ENCODE results near the gene IGF1R. TPM values are rescaled to one million over a fixed set of nuclear protein-coding genes. Genes with fewer than 3 reads are reported as not detected.

The IGF1R gene
- total RNA-seq, 6 donors from 2014 or later = 31.0 to 142 (median 63.8) TPM

GRCh38 chr15:98903377-98904018 lies 255.2 kb downstream of the IGF1R start:
- H3K4me1 ChIP-seq = peaks cover 20 to 46% (median 36%) of the 10 kb centered on the region in 4 donors
- H3K27me3 ChIP-seq = no peaks in the 10 kb centered on the region
- 83 to 86% methylated on average over 9 of the region's 9 CpGs for WGBS, 2 donors
- DNase-seq (no peak), ATAC-seq (ENCODE audit: low FRiP score in 2 of 2) (no peak)
- TF ChIP-seq EP300 (IDR thresholded peaks at IDR 0.05) (no peak), POLR2AphosphoS5 (IDR thresholded peaks at IDR 0.05) (no peak), CTCF (IDR thresholded peaks at IDR 0.05) (no peak), POLR2A (IDR thresholded peaks at IDR 0.05) (no peak)
- no peak overlapping the region for H3K4me3 ChIP-seq
- peak overlapping the region in 1 of 4 donors; percentile 20 for H3K27ac ChIP-seq
- H3K9me3 ChIP-seq = no peaks in the 10 kb centered on the region
- peaks cover 0 to 11% (median 0%) of the 10 kb centered on the region in 4 donors for H3K36me3 ChIP-seq

- peaks cover 0 to 21% (median 0%) of the 10 kb centered on the region in 4 donors for H3K36me3 ChIP-seq
- TF ChIP-seq CTCF (IDR thresholded peaks at IDR 0.05) (peak in 3 of 6 experiments; percentile 13 to 31 (median 29)), POLR2A (IDR thresholded peaks at IDR 0.05) (no peak)
- H3K4me3 ChIP-seq = no peak overlapping the region
- H3K27me3 ChIP-seq = no peaks in the 10 kb centered on the region
- DNase-seq = no peak
- H3K27ac ChIP-seq = peak overlapping the region in 1 of 4 donors; percentile 38
- peaks cover 20 to 43% (median 29%) of the 10 kb centered on the region in 4 donors for H3K4me1 ChIP-seq
- no peaks in the 10 kb centered on the region for H3K9me3 ChIP-seq
- 27 to 36% methylated on average over 4 of the region's 4 CpGs for WGBS, 2 donors
- ATAC-seq (ENCODE audit: low FRiP score in 2 of 2) = peak in 1 of 2 donors; percentile 48
These were observed 256.2 kb downstream of the IGF1R start for GRCh38 chr15:98904544-98904943.

GRCh38 chr15:98905963-98906711 lies 257.8 kb downstream of the IGF1R start:
- no peak overlapping the region for H3K4me3 ChIP-seq
- H3K9me3 ChIP-seq = no peaks in the 10 kb centered on the region
- ATAC-seq (ENCODE audit: low FRiP score in 2 of 2) (no peak), DNase-seq (no peak)
- WGBS, 2 donors = 65 to 74% methylated on average over 7 of the region's 7 CpGs
- no peaks in the 10 kb centered on the region for H3K27me3 ChIP-seq
- H3K36me3 ChIP-seq = peaks cover 0 to 35% (median 4%) of the 10 kb centered on the region in 4 donors
- no peak for TF ChIP-seq EP300 (IDR thresholded peaks at IDR 0.05)
- no peak for TF ChIP-seq CTCF (IDR thresholded peaks at IDR 0.05)
- no peak for TF ChIP-seq POLR2A (IDR thresholded peaks at IDR 0.05)
- TF ChIP-seq POLR2AphosphoS5 (IDR thresholded peaks at IDR 0.05) = no peak
- peaks cover 17 to 32% (median 22%) of the 10 kb centered on the region in 4 donors for H3K4me1 ChIP-seq
- peak overlapping the region in 1 of 4 donors; percentile 36 for H3K27ac ChIP-seq

- Histone ChIP-seq H3K27ac (peak overlapping the region in 1 of 4 donors; percentile 36), H3K36me3 (peaks cover 4 to 41% (median 9%) of the 10 kb centered on the region in 4 donors), H3K9me3 (no peaks in the 10 kb centered on the region), H3K4me1 (peaks cover 17 to 30% (median 20%) of the 10 kb centered on the region in 4 donors), H3K27me3 (no peaks in the 10 kb centered on the region), H3K4me3 (no peak overlapping the region)
- DNase-seq = peak in 1 of 2 donors; percentile 71
- ATAC-seq (ENCODE audit: low FRiP score in 2 of 2) = peak in 1 of 2 donors; percentile 20
- WGBS, 2 donors = 37 to 60% methylated on average over 2 to 5 of the region's 6 CpGs
- TF ChIP-seq POLR2A (IDR thresholded peaks at IDR 0.05) (no peak), CTCF (IDR thresholded peaks at IDR 0.05) (no peak), EP300 (IDR thresholded peaks at IDR 0.05) (no peak), POLR2AphosphoS5 (IDR thresholded peaks at IDR 0.05) (no peak)
These were observed 258.4 kb downstream of the IGF1R start for GRCh38 chr15:98906712-98907083.
